ENCODE measurements around the gene VWA8. TPM values are rescaled to one million over a fixed set of nuclear protein-coding genes. Genes with fewer than 3 reads are reported as not detected.
A peak's percentile ranks its signal among the peaks of the same experiment; 100 is the strongest.

The VWA8 gene
- total RNA-seq, 2 experiments from 2014 or later, result 18.6 to 21.1 TPM

DNA sequence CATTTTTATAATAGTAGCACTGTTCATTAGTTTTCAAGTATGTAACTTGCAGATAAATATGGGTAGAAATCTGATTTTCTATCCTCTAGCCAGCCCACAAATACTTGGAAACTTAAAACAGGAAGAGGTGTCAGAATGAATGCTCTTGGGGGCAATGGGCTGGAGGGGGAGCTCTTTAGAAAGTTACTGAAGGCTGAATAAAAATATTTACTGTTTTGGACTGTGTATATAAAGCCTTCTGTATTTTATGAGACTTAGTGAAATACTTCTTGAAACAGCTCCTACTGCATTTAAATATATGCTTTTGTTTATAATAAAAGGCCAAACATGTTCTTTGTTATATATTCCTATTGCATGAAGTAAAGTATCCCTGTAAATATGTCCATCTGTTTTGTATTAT lies 364.7 kb downstream of the VWA8 start:
- Mint-ChIP-seq H3K27ac (no peak overlapping the region), H3K9me3 (no peaks in the 10 kb centered on the region)
- no peak for DNase-seq

GRCh38 chr13:41595298-41595697 lies 365.6 kb downstream of the VWA8 start:
- no peaks in the 10 kb centered on the region for H3K9me3 Mint-ChIP-seq
- no peak for DNase-seq
- H3K4me3 Mint-ChIP-seq, result no peak overlapping the region
- peaks cover 6% of the 10 kb centered on the region for H3K4me1 Mint-ChIP-seq
- H3K27ac Mint-ChIP-seq, result no peak overlapping the region
- ATAC-seq (ENCODE audit: low read depth), result no peak
- POLR2A ChIA-PET, result no interaction called here
- H3K36me3 Mint-ChIP-seq, result peaks cover 13% of the 10 kb centered on the region
- H3K27me3 Mint-ChIP-seq, result no peaks in the 10 kb centered on the region

More for the DNA sequence above, 364.7 kb downstream of the VWA8 start:
- peaks cover 7% of the 10 kb centered on the region for H3K4me1 Mint-ChIP-seq
- ATAC-seq (ENCODE audit: low read depth), result peak; percentile 54
- no peak overlapping the region for H3K4me3 Mint-ChIP-seq
- POLR2A ChIA-PET, result no interaction called here
- no peaks in the 10 kb centered on the region for H3K27me3 Mint-ChIP-seq
- peaks cover 16% of the 10 kb centered on the region for H3K36me3 Mint-ChIP-seq

DNA sequence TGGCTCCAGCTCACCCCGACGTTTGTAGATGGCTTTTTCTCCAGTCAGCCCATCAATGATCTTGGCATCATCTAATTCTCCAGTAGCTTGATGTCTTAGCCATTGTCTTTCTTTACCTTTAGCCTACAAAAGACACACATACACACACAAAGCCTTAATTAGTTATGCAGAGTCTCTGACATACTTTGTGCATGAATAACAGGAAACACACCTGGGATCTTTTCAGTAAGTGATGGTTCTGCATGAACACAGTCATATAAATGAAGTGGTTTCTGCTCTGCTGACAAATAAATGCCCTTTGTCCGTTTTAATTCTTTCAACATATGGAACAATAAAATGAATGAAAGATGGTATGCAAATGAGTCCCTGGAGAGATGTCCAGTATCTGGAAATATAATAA lies 370.3 kb downstream of the VWA8 start:
- no peak overlapping the region for H3K4me3 Mint-ChIP-seq
- no peak overlapping the region for H3K27ac Mint-ChIP-seq
- no peak for DNase-seq
- H3K9me3 Mint-ChIP-seq, result no peaks in the 10 kb centered on the region
- H3K36me3 Mint-ChIP-seq, result peaks cover 21% of the 10 kb centered on the region
- no peaks in the 10 kb centered on the region for H3K27me3 Mint-ChIP-seq
- no peaks in the 10 kb centered on the region for H3K4me1 Mint-ChIP-seq
- POLR2A ChIA-PET, result no interaction called here
- ATAC-seq (ENCODE audit: low read depth), result no peak

GRCh38 chr13:41590122-41590521 lies 370.8 kb downstream of the VWA8 start:
- H3K27ac Mint-ChIP-seq, result no peak overlapping the region

GRCh38 chr13:41589434-41589833 lies 371.5 kb downstream of the VWA8 start:
- Mint-ChIP-seq H3K4me1 (no peaks in the 10 kb centered on the region), H3K36me3 (peaks cover 21% of the 10 kb centered on the region), H3K4me3 (no peak overlapping the region), H3K27me3 (no peaks in the 10 kb centered on the region), H3K27ac (no peak overlapping the region), H3K9me3 (no peaks in the 10 kb centered on the region)
- ATAC-seq (ENCODE audit: low read depth), result no peak
- POLR2A ChIA-PET, result no interaction called here
- DNase-seq, result no peak

More at GRCh38 chr13:41590122-41590521, 370.8 kb downstream of the VWA8 start:
- peaks cover 21% of the 10 kb centered on the region for H3K36me3 Mint-ChIP-seq
- no peak overlapping the region for H3K4me3 Mint-ChIP-seq
- no peak for ATAC-seq (ENCODE audit: low read depth)
- no peaks in the 10 kb centered on the region for H3K27me3 Mint-ChIP-seq
- H3K4me1 Mint-ChIP-seq, result no peaks in the 10 kb centered on the region
- POLR2A ChIA-PET, result no interaction called here
- DNase-seq, result no peak
- no peaks in the 10 kb centered on the region for H3K9me3 Mint-ChIP-seq

DNA sequence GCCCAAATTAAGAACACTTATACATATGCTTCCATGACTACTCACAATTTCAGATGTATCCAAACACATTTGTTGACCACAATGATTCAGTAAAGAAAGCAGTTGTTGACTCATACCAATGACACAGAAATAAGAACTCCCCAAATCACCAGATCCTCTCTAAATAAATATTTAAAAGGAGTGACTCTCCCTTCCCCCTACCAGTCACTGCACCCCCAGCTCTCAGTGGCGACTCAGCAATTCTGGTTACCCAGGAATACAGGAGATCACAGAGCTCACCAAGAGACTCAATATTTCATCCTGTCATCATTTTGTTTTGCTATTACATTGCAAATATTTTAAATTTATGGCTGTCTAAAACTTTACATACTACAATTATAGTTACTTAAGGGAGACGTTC lies 372.0 kb downstream of the VWA8 start:
- H3K27ac Mint-ChIP-seq, result no peak overlapping the region
- H3K4me3 Mint-ChIP-seq, result no peak overlapping the region
- H3K9me3 Mint-ChIP-seq, result no peaks in the 10 kb centered on the region
- DNase-seq (no peak), ATAC-seq (ENCODE audit: low read depth) (no peak)
- POLR2A ChIA-PET, result no interaction called here
- H3K36me3 Mint-ChIP-seq, result peaks cover 21% of the 10 kb centered on the region
- no peaks in the 10 kb centered on the region for H3K4me1 Mint-ChIP-seq
- no peaks in the 10 kb centered on the region for H3K27me3 Mint-ChIP-seq

DNA sequence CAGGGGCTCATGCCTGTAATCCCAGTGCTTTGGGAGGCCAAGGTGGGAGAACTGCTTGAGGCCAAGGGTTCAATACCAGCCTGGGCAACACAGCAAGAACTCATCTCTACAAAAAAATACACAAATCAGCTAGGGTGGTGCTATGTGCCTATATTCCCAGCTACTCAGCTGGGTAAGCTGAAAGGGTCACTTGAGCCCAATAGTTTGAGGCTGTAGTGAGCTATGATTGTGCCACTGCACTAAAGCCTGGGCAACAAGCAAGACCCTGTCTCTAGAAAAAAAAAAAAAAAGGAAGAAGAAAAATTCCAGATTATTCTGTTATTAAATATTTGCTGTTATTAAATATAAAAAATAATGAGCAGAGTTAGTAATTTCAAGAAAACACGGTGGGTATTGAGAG lies 372.5 kb downstream of the VWA8 start:
- POLR2A ChIA-PET, result no interaction called here
- H3K27me3 Mint-ChIP-seq, result no peaks in the 10 kb centered on the region
- no peaks in the 10 kb centered on the region for H3K9me3 Mint-ChIP-seq
- ATAC-seq (ENCODE audit: low read depth) (no peak), DNase-seq (no peak)
- H3K4me1 Mint-ChIP-seq, result no peaks in the 10 kb centered on the region
- H3K4me3 Mint-ChIP-seq, result no peak overlapping the region
- peaks cover 19% of the 10 kb centered on the region for H3K36me3 Mint-ChIP-seq
- no peak overlapping the region for H3K27ac Mint-ChIP-seq

GRCh38 chr13:41587490-41587889 lies 373.4 kb downstream of the VWA8 start:
- ATAC-seq (ENCODE audit: low read depth), result no peak
- Mint-ChIP-seq H3K4me1 (no peaks in the 10 kb centered on the region), H3K9me3 (no peaks in the 10 kb centered on the region), H3K4me3 (no peak overlapping the region), H3K27me3 (no peaks in the 10 kb centered on the region), H3K36me3 (peaks cover 21% of the 10 kb centered on the region), H3K27ac (no peak overlapping the region)
- no peak for DNase-seq
- POLR2A ChIA-PET, result no interaction called here

DNA sequence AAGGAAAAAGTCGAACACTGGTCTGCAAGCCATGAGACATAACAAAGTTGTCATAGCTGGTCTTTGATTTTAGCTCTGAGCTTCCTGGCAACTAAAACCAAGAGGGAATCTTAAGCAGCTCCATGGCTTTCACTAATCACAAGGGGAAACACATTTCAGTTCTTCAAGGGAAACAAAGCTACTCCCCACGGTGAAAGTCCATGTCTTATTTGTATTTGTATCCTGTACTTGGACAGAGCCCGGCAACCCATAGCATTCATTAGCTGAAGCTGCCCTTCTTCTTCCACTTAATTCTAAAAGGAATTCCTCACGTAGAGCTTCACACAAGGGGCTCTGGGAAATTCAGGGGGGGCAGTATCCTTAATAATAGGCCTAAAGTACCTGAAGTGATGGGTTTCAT lies 374.7 kb downstream of the VWA8 start:
- Mint-ChIP-seq H3K9me3 (no peaks in the 10 kb centered on the region), H3K27me3 (no peaks in the 10 kb centered on the region), H3K4me3 (no peak overlapping the region), H3K27ac (no peak overlapping the region), H3K36me3 (peaks cover 21% of the 10 kb centered on the region), H3K4me1 (peaks cover 2% of the 10 kb centered on the region)
- no peak for ATAC-seq (ENCODE audit: low read depth)
- POLR2A ChIA-PET, result no interaction called here
- no peak for DNase-seq

DNA sequence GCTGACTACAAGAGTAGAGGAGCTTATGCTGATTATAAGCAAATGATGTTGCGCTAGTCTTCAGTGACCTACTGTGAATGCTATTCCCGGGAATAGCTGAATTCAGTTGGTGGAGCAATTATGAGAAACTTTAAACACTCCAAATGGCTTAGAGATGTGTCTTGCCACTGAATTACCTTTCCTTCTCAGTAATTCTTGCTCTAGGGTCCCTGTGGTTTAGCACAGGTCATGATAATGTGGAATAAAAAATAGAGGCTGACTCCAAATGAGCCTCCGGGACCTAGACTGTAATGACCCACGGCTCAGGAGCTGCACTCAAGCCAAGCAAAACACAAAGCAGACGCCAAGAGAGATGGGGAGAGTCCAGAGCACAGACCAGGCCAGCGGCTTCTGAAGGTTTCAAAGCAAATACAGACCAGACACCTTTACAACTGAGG lies 378.9 kb downstream of the VWA8 start:
- peaks cover 5% of the 10 kb centered on the region for H3K4me1 Mint-ChIP-seq
- DNase-seq (no peak), ATAC-seq (ENCODE audit: low read depth) (no peak)
- no peak overlapping the region for H3K4me3 Mint-ChIP-seq
- H3K27me3 Mint-ChIP-seq, result no peaks in the 10 kb centered on the region
- peaks cover 8% of the 10 kb centered on the region for H3K36me3 Mint-ChIP-seq
- no peaks in the 10 kb centered on the region for H3K9me3 Mint-ChIP-seq
- H3K27ac Mint-ChIP-seq, result no peak overlapping the region
- POLR2A ChIA-PET, result no interaction called here

DNA sequence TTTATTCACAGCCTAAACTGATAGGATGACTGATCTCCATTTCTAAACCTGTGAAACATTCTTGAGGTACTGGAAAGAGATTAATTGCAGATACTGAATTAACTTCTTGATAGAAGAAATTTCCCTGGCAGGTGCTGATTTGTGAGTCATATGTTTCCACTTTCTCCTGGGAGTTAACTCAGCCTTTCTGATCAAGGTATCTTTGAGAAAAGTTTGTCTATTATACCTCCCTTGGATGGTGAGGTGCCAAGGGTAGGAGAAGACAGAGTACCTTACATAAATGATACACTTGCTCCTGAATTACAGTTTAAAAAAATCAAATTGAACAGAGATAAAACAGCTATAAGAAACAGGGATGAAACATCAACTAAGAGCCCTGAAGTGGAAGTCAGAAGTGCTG lies 380.6 kb downstream of the VWA8 start:
- no peaks in the 10 kb centered on the region for H3K9me3 Mint-ChIP-seq

GRCh38 chr13:41579881-41580280 lies 381.0 kb downstream of the VWA8 start:
- no peak for ATAC-seq (ENCODE audit: low read depth)
- no peak overlapping the region for H3K4me3 Mint-ChIP-seq
- no peaks in the 10 kb centered on the region for H3K9me3 Mint-ChIP-seq
- POLR2A ChIA-PET, result no interaction called here
- H3K4me1 Mint-ChIP-seq, result peaks cover 8% of the 10 kb centered on the region
- no peaks in the 10 kb centered on the region for H3K27me3 Mint-ChIP-seq
- H3K36me3 Mint-ChIP-seq, result peaks cover 22% of the 10 kb centered on the region
- no peak for DNase-seq
- no peak overlapping the region for H3K27ac Mint-ChIP-seq

More for the DNA sequence above, 380.6 kb downstream of the VWA8 start:
- no peak overlapping the region for H3K4me3 Mint-ChIP-seq
- POLR2A ChIA-PET, result no interaction called here
- H3K27me3 Mint-ChIP-seq, result no peaks in the 10 kb centered on the region
- peaks cover 18% of the 10 kb centered on the region for H3K36me3 Mint-ChIP-seq
- H3K27ac Mint-ChIP-seq, result no peak overlapping the region
- peaks cover 8% of the 10 kb centered on the region for H3K4me1 Mint-ChIP-seq
- DNase-seq, result no peak
- no peak for ATAC-seq (ENCODE audit: low read depth)

- H3K36me3 Mint-ChIP-seq, result peaks cover 26% of the 10 kb centered on the region
- POLR2A ChIA-PET, result no interaction called here
- no peak for ATAC-seq (ENCODE audit: low read depth)
Measured at GRCh38 chr13:41579168-41579567, 381.7 kb downstream of the VWA8 start.

DNA sequence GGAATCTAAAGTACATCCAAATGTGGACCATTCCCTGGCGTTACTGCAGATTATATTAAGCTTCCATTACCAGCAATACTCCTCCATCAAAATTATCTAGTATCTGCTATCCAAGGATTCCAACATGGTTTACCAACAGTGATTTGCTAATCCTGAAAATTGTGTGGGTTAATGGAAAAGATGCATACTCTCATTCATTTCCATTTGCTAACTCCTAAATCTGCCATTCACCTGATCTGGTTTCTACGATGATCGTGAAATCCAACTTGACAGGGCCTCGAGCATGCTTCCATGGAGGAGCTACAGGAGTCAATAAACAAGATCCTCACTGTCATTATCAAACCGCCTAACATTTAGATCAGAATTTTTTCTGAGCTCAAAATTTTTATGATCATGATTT lies 382.5 kb downstream of the VWA8 start:
- Mint-ChIP-seq H3K4me1 (peaks cover 8% of the 10 kb centered on the region), H3K27ac (no peak overlapping the region), H3K9me3 (no peaks in the 10 kb centered on the region), H3K27me3 (no peaks in the 10 kb centered on the region), H3K4me3 (no peak overlapping the region), H3K36me3 (peaks cover 26% of the 10 kb centered on the region)
- POLR2A ChIA-PET, result no interaction called here
- no peak for DNase-seq
- ATAC-seq (ENCODE audit: low read depth), result no peak

More at GRCh38 chr13:41579168-41579567, 381.7 kb downstream of the VWA8 start:
- Mint-ChIP-seq H3K27me3 (no peaks in the 10 kb centered on the region), H3K4me1 (peaks cover 8% of the 10 kb centered on the region), H3K27ac (no peak overlapping the region), H3K4me3 (no peak overlapping the region), H3K9me3 (no peaks in the 10 kb centered on the region)
- no peak for DNase-seq

DNA sequence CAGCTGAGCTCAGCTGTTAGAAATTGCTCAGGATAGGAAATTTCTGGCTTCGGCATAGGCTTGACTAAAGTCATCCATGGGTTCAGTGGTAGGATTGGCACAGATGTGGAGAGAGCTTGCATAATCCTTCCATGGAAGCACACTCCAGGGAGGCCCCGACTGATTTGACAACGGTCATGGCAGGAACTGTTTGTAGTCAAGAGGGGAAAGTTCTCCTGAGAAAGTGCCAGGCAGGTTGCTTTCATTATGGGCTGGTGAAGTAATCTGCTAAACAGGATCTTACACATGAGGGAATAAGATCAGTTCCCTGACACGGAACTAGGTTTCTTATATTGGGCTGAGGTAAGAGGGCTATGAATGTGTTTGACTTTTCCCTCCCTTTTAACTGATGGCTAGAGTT lies 383.5 kb downstream of the VWA8 start:
- H3K4me1 Mint-ChIP-seq, result peaks cover 8% of the 10 kb centered on the region
- no peaks in the 10 kb centered on the region for H3K27me3 Mint-ChIP-seq
- peaks cover 25% of the 10 kb centered on the region for H3K36me3 Mint-ChIP-seq
- DNase-seq (no peak), ATAC-seq (ENCODE audit: low read depth) (no peak)
- POLR2A ChIA-PET, result no interaction called here
- no peak overlapping the region for H3K27ac Mint-ChIP-seq
- H3K9me3 Mint-ChIP-seq, result no peaks in the 10 kb centered on the region
- no peak overlapping the region for H3K4me3 Mint-ChIP-seq

Measured in activated naive CD8-positive, alpha-beta T cell treated with anti-CD3 and anti-CD28 coated beads, Interleukin-2, amount 10 ng/mL, durations not matched to agents 7 days and 5 days (primary cell).